ENCODE results near the gene ROBO2.

ROBO2 gene

DNA sequence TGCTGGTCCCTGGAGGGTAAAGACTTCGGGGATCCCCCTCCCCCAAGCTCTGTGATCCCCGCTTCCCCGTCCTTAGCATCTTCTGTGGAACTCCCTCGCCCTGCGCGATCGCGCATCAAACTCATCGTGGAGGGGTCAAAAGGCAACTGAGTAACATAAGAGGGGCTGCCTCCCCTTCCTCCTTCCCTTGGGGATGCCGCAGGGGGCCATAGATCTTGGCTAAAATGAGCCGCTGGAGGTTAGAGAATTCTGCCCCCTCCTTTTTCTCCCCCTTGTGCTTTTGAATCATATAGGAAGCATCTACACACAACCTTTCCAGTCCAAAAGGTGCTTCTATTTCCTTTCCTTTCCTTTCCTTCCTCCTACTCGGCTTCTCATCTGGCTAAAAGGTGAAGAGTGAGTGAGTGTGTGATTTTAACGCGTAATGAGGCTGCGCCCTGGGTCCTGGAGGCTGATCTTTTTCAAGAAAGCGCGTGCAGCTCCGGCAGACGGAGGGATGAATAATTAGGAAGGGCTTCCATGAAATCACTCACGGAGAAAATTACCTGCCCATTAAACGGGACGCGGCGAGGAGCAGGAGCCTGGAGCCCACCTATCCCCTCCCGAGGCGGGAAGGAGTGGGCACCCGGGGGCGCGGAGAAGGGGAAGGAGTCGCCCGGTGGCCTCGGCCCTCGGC, 831 bp upstream of the ROBO2 start:
- TF ChIP-seq L3MBTL2 (conservative IDR thresholded peaks at IDR 0.05) (peak; percentile 75), TARDBP (IDR thresholded peaks at IDR 0.05) (no peak)
- CTCF ChIA-PET, result interaction anchor here (1.1 to 3.0 kb wide), 6 partner anchors 152 to 294 kb away, joined by 3 to 21 read pairs (median 4); no protein-coding TSS in a partner anchor
- DNase-seq (ENCODE audit: extremely low spot score), result peak; percentile 22
- POLR2A ChIA-PET, result interaction anchor here (0.9 to 2.9 kb wide), 8 partner anchors 42 to 263 kb away, joined by 3 to 16 read pairs (median 6); no protein-coding TSS in a partner anchor

DNA sequence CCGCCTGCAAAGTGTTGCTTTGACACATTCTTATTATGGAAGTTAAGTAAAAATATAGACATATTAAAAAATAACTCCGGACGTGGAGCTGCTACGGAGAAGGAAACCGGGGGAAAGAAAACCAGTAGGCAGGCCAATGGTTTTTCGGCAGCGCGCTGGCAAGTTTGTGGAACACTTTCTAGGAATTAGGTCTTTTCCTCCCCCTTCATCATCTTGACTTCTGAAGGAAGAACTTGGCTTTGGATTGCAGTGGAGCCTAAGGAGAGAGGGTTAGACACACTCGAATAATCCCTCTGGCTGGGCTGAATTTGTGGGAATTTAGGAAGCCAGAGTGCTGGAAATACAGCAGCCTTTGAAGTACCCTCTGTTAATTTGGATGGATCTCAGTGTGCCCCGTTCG, 317 bp downstream of the ROBO2 start:
- CTCF ChIA-PET, result interaction anchor here (3.0 to 3.1 kb wide), 2 partner anchors 216 to 280 kb away, joined by 12 to 21 read pairs; no protein-coding TSS in a partner anchor

GRCh38 chr3:77040926-77041722, 1.2 kb downstream of the ROBO2 start:
- no peak for TF ChIP-seq L3MBTL2 (conservative IDR thresholded peaks at IDR 0.05)
- TF ChIP-seq BHLHE40 (IDR thresholded peaks at IDR 0.05; ENCODE audit: borderline replicate concordance), result no peak
- TF ChIP-seq SUZ12 (IDR thresholded peaks at IDR 0.05), result no peak
- ChIA-PET POLR2A (interaction anchor here (0.8 kb wide), 1 partner anchor 54 kb away, joined by 3 read pairs; no protein-coding TSS in a partner anchor), CTCF (interaction anchor here (1.4 to 3.1 kb wide), 2 partner anchors 9 to 215 kb away, joined by 5 to 12 read pairs; no protein-coding TSS in a partner anchor)
- DNase-seq (ENCODE audit: extremely low spot score), result no peak

More for the DNA sequence above, 317 bp downstream of the ROBO2 start:
- DNase-seq (ENCODE audit: extremely low spot score), result no peak
- TF ChIP-seq SP1 (IDR thresholded peaks at IDR 0.05) (no peak), FOXA1 (IDR thresholded peaks at IDR 0.05) (no peak), L3MBTL2 (conservative IDR thresholded peaks at IDR 0.05) (no peak), HDGF (IDR thresholded peaks at IDR 0.05; ENCODE audit: borderline replicate concordance) (no peak), BHLHE40 (IDR thresholded peaks at IDR 0.05; ENCODE audit: borderline replicate concordance) (no peak), TARDBP (IDR thresholded peaks at IDR 0.05) (no peak), NFRKB (IDR thresholded peaks at IDR 0.05) (no peak), LEF1 (IDR thresholded peaks at IDR 0.05; ENCODE audit: borderline replicate concordance) (no peak), SUZ12 (IDR thresholded peaks at IDR 0.05) (no peak), FOXK2 (IDR thresholded peaks at IDR 0.05) (no peak), ARNT (IDR thresholded peaks at IDR 0.05) (no peak), FOXM1 (IDR thresholded peaks at IDR 0.05; ENCODE audit: borderline replicate concordance) (no peak)
- POLR2A ChIA-PET, result interaction anchor here (2.0 to 2.9 kb wide), 3 partner anchors 41 to 217 kb away, joined by 5 to 16 read pairs (median 11); no protein-coding TSS in a partner anchor

GRCh38 chr3:77041811-77042210, 1.9 kb downstream of the ROBO2 start:
- ChIA-PET CTCF (interaction anchor here (1.4 to 3.1 kb wide), 4 partner anchors 9 to 215 kb away, joined by 4 to 12 read pairs (median 6); no protein-coding TSS in a partner anchor), POLR2A (no interaction called here)
- DNase-seq (ENCODE audit: extremely low spot score), result no peak
- TF ChIP-seq HDGF (IDR thresholded peaks at IDR 0.05; ENCODE audit: borderline replicate concordance) (no peak), FOXM1 (IDR thresholded peaks at IDR 0.05; ENCODE audit: borderline replicate concordance) (no peak), FOXK2 (IDR thresholded peaks at IDR 0.05) (no peak), ARNT (IDR thresholded peaks at IDR 0.05) (no peak), FOXA1 (IDR thresholded peaks at IDR 0.05) (no peak), NFRKB (IDR thresholded peaks at IDR 0.05) (no peak), SUZ12 (IDR thresholded peaks at IDR 0.05) (no peak), ELF4 (IDR thresholded peaks at IDR 0.05) (no peak), LEF1 (IDR thresholded peaks at IDR 0.05; ENCODE audit: borderline replicate concordance) (no peak), CTBP1 (IDR thresholded peaks at IDR 0.05; ENCODE audit: borderline replicate concordance) (no peak), L3MBTL2 (conservative IDR thresholded peaks at IDR 0.05) (no peak), SP1 (IDR thresholded peaks at IDR 0.05) (no peak), TARDBP (IDR thresholded peaks at IDR 0.05) (no peak)
- TF ChIP-seq, protein P1, sequence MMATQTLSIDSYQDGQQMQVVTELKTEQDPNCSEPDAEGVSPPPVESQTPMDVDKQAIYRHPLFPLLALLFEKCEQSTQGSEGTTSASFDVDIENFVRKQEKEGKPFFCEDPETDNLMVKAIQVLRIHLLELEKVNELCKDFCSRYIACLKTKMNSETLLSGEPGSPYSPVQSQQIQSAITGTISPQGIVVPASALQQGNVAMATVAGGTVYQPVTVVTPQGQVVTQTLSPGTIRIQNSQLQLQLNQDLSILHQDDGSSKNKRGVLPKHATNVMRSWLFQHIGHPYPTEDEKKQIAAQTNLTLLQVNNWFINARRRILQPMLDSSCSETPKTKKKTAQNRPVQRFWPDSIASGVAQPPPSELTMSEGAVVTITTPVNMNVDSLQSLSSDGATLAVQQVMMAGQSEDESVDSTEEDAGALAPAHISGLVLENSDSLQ (IDR thresholded peaks at IDR 0.05), result no peak

DNA sequence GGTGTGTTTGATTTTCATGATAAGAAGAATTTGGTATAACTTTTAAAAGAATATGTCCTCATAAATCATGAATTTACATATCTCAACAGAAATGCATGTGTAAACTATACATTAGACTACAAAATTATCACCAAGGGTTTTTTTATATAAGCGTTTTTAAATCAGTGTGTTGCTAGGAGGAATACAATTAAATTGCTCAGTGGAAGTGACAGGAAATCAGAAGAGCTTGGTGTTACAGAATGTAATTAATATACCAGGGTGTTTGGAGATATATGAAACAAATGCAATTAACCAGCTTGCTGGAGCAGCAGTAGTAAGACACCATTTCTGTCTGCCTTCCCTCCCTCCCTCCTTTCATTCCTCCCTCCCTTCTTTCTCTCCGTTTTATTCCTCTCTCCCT, 2.4 kb downstream of the ROBO2 start:
- no peak for DNase-seq (ENCODE audit: extremely low spot score)
- CTCF ChIA-PET, result interaction anchor here (0.6 to 3.1 kb wide), 5 partner anchors 8 to 1094 kb away, joined by 3 to 12 read pairs (median 5); no protein-coding TSS in a partner anchor
- POLR2A ChIA-PET, result no interaction called here
- TF ChIP-seq SUZ12 (IDR thresholded peaks at IDR 0.05), result no peak
- no peak for TF ChIP-seq L3MBTL2 (conservative IDR thresholded peaks at IDR 0.05)
- TF ChIP-seq TARDBP (IDR thresholded peaks at IDR 0.05), result no peak
- no peak for TF ChIP-seq LEF1 (IDR thresholded peaks at IDR 0.05; ENCODE audit: borderline replicate concordance)
- TF ChIP-seq FOXA1 (IDR thresholded peaks at IDR 0.05), result no peak
- TF ChIP-seq ZNF384 (IDR thresholded peaks at IDR 0.05), result no peak
- no peak for TF ChIP-seq SP1 (IDR thresholded peaks at IDR 0.05)
- TF ChIP-seq, protein P1 (IDR thresholded peaks at IDR 0.05), result no peak
- TF ChIP-seq NFRKB (IDR thresholded peaks at IDR 0.05), result no peak
- no peak for TF ChIP-seq BHLHE40 (IDR thresholded peaks at IDR 0.05; ENCODE audit: borderline replicate concordance)
- TF ChIP-seq ARNT (IDR thresholded peaks at IDR 0.05), result no peak
- TF ChIP-seq FOXK2 (IDR thresholded peaks at IDR 0.05), result no peak
- no peak for TF ChIP-seq ELF4 (IDR thresholded peaks at IDR 0.05)
- TF ChIP-seq HDGF (IDR thresholded peaks at IDR 0.05; ENCODE audit: borderline replicate concordance), result no peak
- TF ChIP-seq FOXM1 (IDR thresholded peaks at IDR 0.05; ENCODE audit: borderline replicate concordance), result no peak

DNA sequence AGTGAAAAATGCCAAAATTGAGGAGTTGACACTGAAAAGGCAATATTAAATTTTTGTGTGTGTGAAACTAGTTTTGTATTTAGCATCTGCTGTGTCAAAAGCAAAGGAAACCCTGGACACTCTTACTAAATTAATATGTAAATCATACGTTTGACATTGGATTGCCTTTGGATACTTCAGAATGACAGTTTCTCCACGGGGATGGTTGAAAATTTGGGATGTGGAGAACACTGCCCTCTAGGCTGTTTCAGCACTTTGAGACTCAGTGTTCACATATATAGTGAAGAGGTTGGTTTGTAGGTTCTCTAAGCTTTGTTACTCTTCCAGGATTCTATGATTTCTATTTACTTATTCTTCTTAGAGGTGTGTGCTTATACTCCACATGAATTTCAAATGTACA, 3.0 kb downstream of the ROBO2 start:
- peak; percentile 21 for DNase-seq (ENCODE audit: extremely low spot score)
- TF ChIP-seq, protein P1 (IDR thresholded peaks at IDR 0.05), result peak; percentile 68
- TF ChIP-seq L3MBTL2 (conservative IDR thresholded peaks at IDR 0.05), result no peak
- CTCF ChIA-PET, result interaction anchor here (0.6 to 3.1 kb wide), 5 partner anchors 19 to 1093 kb away, joined by 3 to 12 read pairs (median 4); no protein-coding TSS in a partner anchor
- POLR2A ChIA-PET, result no interaction called here

Data from HEK293T (cell line).